SU-DHL-6 (cell line): Measurements from ENCODE around the gene CKM.

ENCODE experiments used
- H2AFZ ChIP-seq: fragments of 200-600 bp; sonication (generic); 2 replicates; pipeline ENCODE4 v1.6.1; 2014; ENCODE audit warnings: low read depth, mild to moderate bottlenecking, moderate library complexity, mixed read lengths, antibody characterized with exemption, low read length; ENCODE audit not compliant: severe bottlenecking
- H3F3A ChIP-seq: fragments of 200-600 bp; shearing (Covaris generic); 2 replicates; pipeline ENCODE4 v1.6.0; 2016; ENCODE audit warnings: antibody characterized with exemption, mild to moderate bottlenecking; ENCODE audit not compliant: insufficient read depth
- H3K27ac ChIP-seq: fragments of 200-600 bp; sonication (generic); 2 replicates; pipeline ENCODE4 v1.5.1; 2016; ENCODE audit warnings: low read depth, mild to moderate bottlenecking, low read length, moderate library complexity, mixed read lengths
- H3K27me3 ChIP-seq: fragments of 200-600 bp; sonication (generic), shearing (Covaris generic); 2 replicates; pipeline ENCODE4 v1.6.0; 2014; ENCODE audit warnings: mild to moderate bottlenecking, low read length
- H3K36me3 ChIP-seq: fragments of 200-600 bp; sonication (generic); 2 replicates; pipeline ENCODE4 v1.6.1; 2014; ENCODE audit warnings: mild to moderate bottlenecking, low read length, mixed read lengths
- H3K4me2 ChIP-seq: fragments of 300-600, 200-600 bp; shearing (Covaris generic), sonication (generic); 2 replicates; pipeline ENCODE4 v1.6.0; 2014; ENCODE audit warnings: low read length, low read depth, mild to moderate bottlenecking; ENCODE audit not compliant: poor library complexity, severe bottlenecking
- H3K4me3 ChIP-seq: fragments of 200-600 bp; sonication (generic); 2 replicates; pipeline ENCODE4 v1.5.1; 2014; ENCODE audit warnings: antibody characterized with exemption, low read length, mild to moderate bottlenecking, mixed read lengths; ENCODE audit not compliant: insufficient read depth, poor library complexity, severe bottlenecking
- H3K79me2 ChIP-seq: fragments of 200-600 bp; sonication (generic); 2 replicates; pipeline ENCODE4 v1.6.1; 2014; ENCODE audit warnings: mild to moderate bottlenecking, low read length, moderate library complexity; ENCODE audit not compliant: insufficient read depth
- H3K9ac ChIP-seq: fragments of 200-600 bp; sonication (generic); 2 replicates; pipeline ENCODE4 v1.7.0; 2014; ENCODE audit warnings: mild to moderate bottlenecking, low read length
- H3K9me2 ChIP-seq: fragments of 200-600 bp; sonication (generic); replicated peaks from 2 replicates; pipeline ENCODE4 v1.6.1; 2014; ENCODE audit warnings: low read length; ENCODE audit not compliant: insufficient read depth
- H3K9me3 ChIP-seq: fragments of 200-600 bp; sonication (generic); 2 replicates; pipeline ENCODE4 v1.6.1; 2014; ENCODE audit warnings: low read length, mixed read lengths; ENCODE audit not compliant: insufficient read depth
- H4K20me1 ChIP-seq: fragments of 200-600 bp; sonication (generic); 2 replicates; pipeline ENCODE4 v1.6.1; 2014; ENCODE audit warnings: low read depth, mild to moderate bottlenecking, antibody characterized with exemption, low read length, moderate library complexity, mixed read lengths
- CTCF ChIP-seq: fragments of 200-600 bp; sonication (generic); IDR thresholded peaks from one replicate; pipeline ENCODE4 v1.5.1; 2017; ENCODE audit warnings: antibody characterized with exemption, mild to moderate bottlenecking, low read length, moderate library complexity; ENCODE audit not compliant: insufficient read depth, poor library complexity, severe bottlenecking
- EZH2phosphoT487 ChIP-seq: fragments of 200-600 bp; sonication (generic), shearing (Covaris generic); conservative IDR thresholded peaks from 2 replicates; pipeline ENCODE4 v1.6.1; 2018; ENCODE audit warnings: mild to moderate bottlenecking, antibody characterized with exemption, low read length, moderate library complexity, mixed read lengths

The CKM gene

GRCh38 chr19:45322744-45323281 is at the start of gene CKM:
TSS of gene CKM (minus strand) at chr19:45322875. CDS start at chr19:45319713, 3,162 bp downstream.
- H3K4me2 ChIP-seq, result no peak within 1 kb of the TSS
- H4K20me1 ChIP-seq, result no peaks in the 10 kb centered on the region
- no peaks in the 10 kb centered on the region for H3K9me2 ChIP-seq
- H3K79me2 ChIP-seq, result no peaks in the 10 kb centered on the region
- no peaks in the 10 kb centered on the region for H3K27me3 ChIP-seq
- H2AFZ ChIP-seq, result no peak within 1 kb of the TSS
- no peaks in the 10 kb centered on the region for H3F3A ChIP-seq
- TF ChIP-seq EZH2phosphoT487 (no peak), CTCF (no peak)
- H3K9ac ChIP-seq, result no peak within 1 kb of the TSS
- no peak within 1 kb of the TSS for H3K27ac ChIP-seq
- H3K36me3 ChIP-seq, result no peaks in the 10 kb centered on the region
- H3K9me3 ChIP-seq, result no peaks in the 10 kb centered on the region
- no peak within 1 kb of the TSS for H3K4me3 ChIP-seq

GRCh38 chr19:45370410-45371204 is 47.9 kb upstream of the CKM start, which contains the start of gene ERCC2:
TSS of gene ERCC2 (minus strand) at chr19:45370573. CDS start at chr19:45370540, 33 bp downstream.
- peak within 1 kb of the TSS; percentile 65 for H3K4me3 ChIP-seq
- H3K36me3 ChIP-seq, result no peaks in the 10 kb centered on the region
- H3K79me2 ChIP-seq, result no peaks in the 10 kb centered on the region
- no peaks in the 10 kb centered on the region for H3K9me2 ChIP-seq
- H3K27me3 ChIP-seq, result no peaks in the 10 kb centered on the region
- H3K9me3 ChIP-seq, result no peaks in the 10 kb centered on the region
- H3F3A ChIP-seq, result no peaks in the 10 kb centered on the region
- H3K27ac ChIP-seq, result no peak within 1 kb of the TSS
- H3K4me2 ChIP-seq, result peak within 1 kb of the TSS; percentile 94
- H3K9ac ChIP-seq, result peak within 1 kb of the TSS; percentile 67
- TF ChIP-seq EZH2phosphoT487 (no peak), CTCF (no peak)
- H4K20me1 ChIP-seq, result no peaks in the 10 kb centered on the region
- peak within 1 kb of the TSS; percentile 82 for H2AFZ ChIP-seq

- Histone ChIP-seq H4K20me1 (no peaks in the 10 kb centered on the region), H3K4me3 (no peak overlapping the region), H3K9me2 (no peaks in the 10 kb centered on the region), H3K9ac (no peak overlapping the region), H3K4me2 (peak overlapping the region; percentile 94), H3K27ac (no peak overlapping the region), H2AFZ (no peak overlapping the region), H3K79me2 (no peaks in the 10 kb centered on the region), H3K36me3 (no peaks in the 10 kb centered on the region), H3K27me3 (no peaks in the 10 kb centered on the region), H3F3A (no peaks in the 10 kb centered on the region), H3K9me3 (no peaks in the 10 kb centered on the region)
- no peak for TF ChIP-seq CTCF
- TF ChIP-seq EZH2phosphoT487, result no peak
Measured at GRCh38 chr19:45368737-45369340, 46.2 kb upstream of the CKM start.
